Stomach smooth muscle (tissue), 2 donors: Measurements from ENCODE around the gene UAP1L1.
"Not testable (repeated sequence)": the region's sequence is repeated elsewhere in the genome, so short reads cannot be mapped to it uniquely, and the experiment has no call there.

Experiments used
- H3K27ac ChIP-seq: one replicate; pipeline ENCODE4 v1.7.0; 2013; ENCODE audit warnings: mild to moderate bottlenecking, low read length, inconsistent platforms
- H3K27me3 ChIP-seq, 2 donors: one replicate each; pipeline ENCODE4 v1.7.0; 2013; ENCODE audit warnings: low read length in 2 of 2; ENCODE audit not compliant: insufficient read depth in 2 of 2, control insufficient read depth in 1 of 2
- H3K36me3 ChIP-seq, 2 donors: one replicate each; pipeline ENCODE4 v1.7.0; 2013; ENCODE audit warnings: low read length in 2 of 2; ENCODE audit not compliant: control insufficient read depth in 2 of 2, insufficient read depth in 2 of 2
- H3K4me1 ChIP-seq: one replicate; pipeline ENCODE4 v1.7.0; 2013; ENCODE audit warnings: low read length; ENCODE audit not compliant: control insufficient read depth, insufficient read depth
- H3K4me3 ChIP-seq, 2 donors: one replicate each; pipeline ENCODE4 v1.7.0; 2013; ENCODE audit warnings: low read length in 2 of 2
- H3K9ac ChIP-seq, 2 donors: one replicate each; pipeline ENCODE4 v1.7.0; 2013; ENCODE audit warnings: low read length in 2 of 2, mild to moderate bottlenecking in 1 of 2
- H3K9me3 ChIP-seq, 2 donors: one replicate each; pipeline ENCODE4 v1.7.0; 2013; ENCODE audit warnings: low read length in 2 of 2; ENCODE audit not compliant: control insufficient read depth in 2 of 2
- donor health status: healthy.
- donor health status: Pancreatic carcinoma.

Gene UAP1L1

GRCh38 chr9:137052998-137053943 is 24.0 kb upstream of the UAP1L1 start:
- no peaks in the 10 kb centered on the region for H3K9me3 ChIP-seq
- H3K27me3 ChIP-seq: peaks cover 33 to 51% of the 10 kb centered on the region in 2 donors
- H3K36me3 ChIP-seq: no peaks in the 10 kb centered on the region
- peaks cover 41% of the 10 kb centered on the region for H3K4me1 ChIP-seq
- no peak overlapping the region for H3K9ac ChIP-seq
- H3K4me3 ChIP-seq: peak overlapping the region in 1 of 2 donors; percentile 40
- no peak overlapping the region for H3K27ac ChIP-seq

GRCh38 chr9:137053944-137054931 is 23.1 kb upstream of the UAP1L1 start, which contains the start of gene ENTPD2:
TSS of gene ENTPD2 (minus strand) at chr9:137054061. CDS start at chr9:137053997, 64 bp downstream.
- Histone ChIP-seq H3K9ac (no peak within 1 kb of the TSS), H3K27me3 (peaks cover 29 to 44% of the 10 kb centered on the region in 2 donors), H3K36me3 (no peaks in the 10 kb centered on the region), H3K27ac (no peak within 1 kb of the TSS), H3K4me1 (peaks cover 37% of the 10 kb centered on the region), H3K9me3 (no peaks in the 10 kb centered on the region), H3K4me3 (peak within 1 kb of the TSS in 1 of 2 donors; percentile 40)

GRCh38 chr9:137054932-137055384 is 22.4 kb upstream of the UAP1L1 start:
- Histone ChIP-seq H3K4me3 (peak overlapping the region in 1 of 2 donors; percentile 44), H3K9me3 (no peaks in the 10 kb centered on the region), H3K36me3 (no peaks in the 10 kb centered on the region), H3K27me3 (peaks cover 23 to 37% of the 10 kb centered on the region in 2 donors), H3K9ac (no peak overlapping the region), H3K4me1 (peaks cover 37% of the 10 kb centered on the region), H3K27ac (no peak overlapping the region)

- Histone ChIP-seq H3K9ac (no peak overlapping the region), H3K4me3 (peak overlapping the region in 1 of 2 donors; percentile 44), H3K27ac (no peak overlapping the region), H3K9me3 (no peaks in the 10 kb centered on the region), H3K27me3 (peaks cover 18 to 30% of the 10 kb centered on the region in 2 donors), H3K36me3 (no peaks in the 10 kb centered on the region), H3K4me1 (peaks cover 37% of the 10 kb centered on the region)
Measured at GRCh38 chr9:137055385-137056364, 21.6 kb upstream of the UAP1L1 start.

- H3K9me3 ChIP-seq: no peaks in the 10 kb centered on the region
- H3K27ac ChIP-seq: no peak overlapping the region
- H3K4me1 ChIP-seq: peaks cover 37% of the 10 kb centered on the region
- H3K36me3 ChIP-seq: no peaks in the 10 kb centered on the region
- H3K27me3 ChIP-seq: peaks cover 9 to 20% of the 10 kb centered on the region in 2 donors
- H3K4me3 ChIP-seq: no peak overlapping the region
- H3K9ac ChIP-seq: no peak overlapping the region
Measured at GRCh38 chr9:137056739-137057415, 20.4 kb upstream of the UAP1L1 start.

- no peak overlapping the region for H3K9ac ChIP-seq
- H3K9me3 ChIP-seq: no peaks in the 10 kb centered on the region
- H3K4me3 ChIP-seq: no peak overlapping the region
- peaks cover 37% of the 10 kb centered on the region for H3K4me1 ChIP-seq
- no peaks in the 10 kb centered on the region for H3K36me3 ChIP-seq
- H3K27ac ChIP-seq: no peak overlapping the region
- peaks cover 8 to 13% of the 10 kb centered on the region in 2 donors for H3K27me3 ChIP-seq
Measured at GRCh38 chr9:137057545-137057944, 19.8 kb upstream of the UAP1L1 start.

GRCh38 chr9:137058521-137059234 is 18.6 kb upstream of the UAP1L1 start:
- Histone ChIP-seq H3K27me3 (peaks cover 0 to 2% of the 10 kb centered on the region in 2 donors), H3K36me3 (no peaks in the 10 kb centered on the region), H3K4me1 (peaks cover 27% of the 10 kb centered on the region), H3K27ac (no peak overlapping the region), H3K9ac (no peak overlapping the region), H3K9me3 (no peaks in the 10 kb centered on the region), H3K4me3 (no peak overlapping the region)

GRCh38 chr9:137062384-137062783 is 14.9 kb upstream of the UAP1L1 start:
- no peak overlapping the region for H3K9ac ChIP-seq
- H3K4me3 ChIP-seq: no peak overlapping the region
- peaks cover 0 to 10% of the 10 kb centered on the region in 2 donors for H3K27me3 ChIP-seq
- no peaks in the 10 kb centered on the region for H3K9me3 ChIP-seq
- peaks cover 4% of the 10 kb centered on the region for H3K4me1 ChIP-seq
- no peak overlapping the region for H3K27ac ChIP-seq
- no peaks in the 10 kb centered on the region for H3K36me3 ChIP-seq

- not testable (repeated sequence) for H3K36me3 ChIP-seq, H3K9ac ChIP-seq, H3K27ac ChIP-seq, H3K9me3 ChIP-seq, H3K4me1 ChIP-seq, H3K4me3 ChIP-seq
- peaks cover 1 to 10% of the 10 kb centered on the region in 2 donors for H3K27me3 ChIP-seq
Measured at GRCh38 chr9:137062798-137063197, 14.5 kb upstream of the UAP1L1 start.
